ENCODE measurements around the gene UCKL1.
"Not testable (repeated sequence)": the region's sequence is repeated elsewhere in the genome, so short reads cannot be mapped to it uniquely, and the experiment has no call there.

Gene UCKL1

GRCh38 chr20:63976980-63977738 lies 20.9 kb upstream of the UCKL1 start:
- H3K4me3 ChIP-seq (ENCODE audit: low read length), result no peak overlapping the region; the same call in 1 of the 2 replicates
- no peak for TF ChIP-seq ZNF274 (IDR thresholded peaks at IDR 0.05; ENCODE audit: low read depth, low read length)

- H3K4me3 ChIP-seq (ENCODE audit: low read length), result not testable (repeated sequence)
Measured at GRCh38 chr20:63976511-63976910, 20.3 kb upstream of the UCKL1 start.

- no peak for TF ChIP-seq ZNF274 (IDR thresholded peaks at IDR 0.05; ENCODE audit: low read depth, low read length)
Measured at GRCh38 chr20:63974402-63975200, 18.4 kb upstream of the UCKL1 start.

GRCh38 chr20:63973636-63974401 lies 17.6 kb upstream of the UCKL1 start:
- TF ChIP-seq ZNF274 (IDR thresholded peaks at IDR 0.05; ENCODE audit: low read depth, low read length), result no peak
- no peak overlapping the region for H3K4me3 ChIP-seq (ENCODE audit: low read length)

More at GRCh38 chr20:63974402-63975200, 18.4 kb upstream of the UCKL1 start:
- no peak overlapping the region for H3K4me3 ChIP-seq (ENCODE audit: low read length)

- H3K4me3 ChIP-seq (ENCODE audit: low read length), result no peak overlapping the region
- no peak for TF ChIP-seq ZNF274 (IDR thresholded peaks at IDR 0.05; ENCODE audit: low read depth, low read length)
Measured at GRCh38 chr20:63973160-63973479, 16.9 kb upstream of the UCKL1 start.

GRCh38 chr20:63972312-63973159 lies 16.3 kb upstream of the UCKL1 start:
- no peak overlapping the region for H3K4me3 ChIP-seq (ENCODE audit: low read length)

GRCh38 chr20:63971960-63972311 lies 15.7 kb upstream of the UCKL1 start:
- H3K4me3 ChIP-seq (ENCODE audit: low read length), result not testable (repeated sequence)

More at GRCh38 chr20:63972312-63973159, 16.3 kb upstream of the UCKL1 start:
- no peak for TF ChIP-seq ZNF274 (IDR thresholded peaks at IDR 0.05; ENCODE audit: low read depth, low read length)

GRCh38 chr20:63970714-63971431 lies 14.7 kb upstream of the UCKL1 start:
- H3K4me3 ChIP-seq (ENCODE audit: low read length), result no peak overlapping the region
- no peak for TF ChIP-seq ZNF274 (IDR thresholded peaks at IDR 0.05; ENCODE audit: low read depth, low read length)

GRCh38 chr20:63969838-63970713 lies 13.9 kb upstream of the UCKL1 start, which contains the start of gene ZNF512B:
Gene ZNF512B, minus strand, starts transcription at chr20:63969930. Its CDS starts 1,980 bp downstream, at chr20:63967950.
- H3K4me3 ChIP-seq (ENCODE audit: low read length), result peak within 1 kb of the TSS; percentile 86
- TF ChIP-seq ZNF274 (IDR thresholded peaks at IDR 0.05; ENCODE audit: low read depth, low read length), result no peak

GRCh38 chr20:63968928-63969760 lies 12.9 kb upstream of the UCKL1 start:
- peak overlapping the region; percentile 86 for H3K4me3 ChIP-seq (ENCODE audit: low read length)
- TF ChIP-seq ZNF274 (IDR thresholded peaks at IDR 0.05; ENCODE audit: low read depth, low read length), result no peak

GRCh38 chr20:63968136-63968927 lies 12.1 kb upstream of the UCKL1 start:
- TF ChIP-seq ZNF274 (IDR thresholded peaks at IDR 0.05; ENCODE audit: low read depth, low read length), result no peak
- H3K4me3 ChIP-seq (ENCODE audit: low read length), result peak overlapping the region; percentile 86; the same call in 1 of the 2 replicates

Data from GM08714 (cell line).